Activated B cell treated with CpG ODN at 0.5 μM for 24 hours (primary cell): ENCODE data around the gene TECR. TPM values are rescaled to one million over a fixed set of nuclear protein-coding genes. Genes with fewer than 3 reads are reported as not detected.
A peak's percentile ranks its signal among the peaks of the same experiment; 100 is the strongest.

Experiments used
- ATAC-seq: fragments of 200-7000 bp; cut with Tn5 transposase; one replicate; pipeline ENCODE4 v1.10.0; 2021; ENCODE audit warnings: low read depth, mild to moderate bottlenecking, moderate library complexity
- CTCF ChIA-PET: fragments of 350-600 bp; sonication (Branson Sonifier 250); formaldehyde crosslinking; loops from one replicate; lab custom pipeline; 2021; ENCODE audit warnings: antibody characterized with exemption; lab: Charles Lee
- POLR2A ChIA-PET: fragments of 350-600 bp; sonication (Branson Sonifier 250); formaldehyde crosslinking; loops from one replicate; lab custom pipeline; 2021; ENCODE audit warnings: antibody characterized with exemption; lab: Charles Lee
- DNase-seq: peaks from one replicate; pipeline ENCODE4 v3.0.0; 2022
- H3K27ac Mint-ChIP-seq: one replicate; pipeline ENCODE4 v1.8.0; 2020; ENCODE audit warnings: mixed read lengths
- H3K27me3 Mint-ChIP-seq: one replicate; pipeline ENCODE4 v1.8.0; 2021; ENCODE audit warnings: mixed read lengths
- H3K36me3 Mint-ChIP-seq: one replicate; pipeline ENCODE4 v1.8.0; 2021; ENCODE audit warnings: low read depth, mixed read lengths
- H3K4me1 Mint-ChIP-seq: one replicate; pipeline ENCODE4 v1.8.0; 2021; ENCODE audit warnings: mixed read lengths
- H3K4me3 Mint-ChIP-seq: one replicate; pipeline ENCODE4 v1.8.0; 2020; ENCODE audit warnings: mild to moderate bottlenecking, mixed read lengths
- H3K9me3 Mint-ChIP-seq: one replicate; pipeline ENCODE4 v1.8.0; 2020; ENCODE audit warnings: mixed read lengths
- intact Hi-C: fragments of 100-400 bp; cut with micrococcal nuclease; formaldehyde crosslinking; loops from one replicate; pipeline ENCODE4 v1.15.1; 2024
- total RNA-seq: library from RNA; stranded (reverse); gene quantifications from 2 replicates; pipeline ENCODE4 v1.2.3, GENCODE V29; 2022
- TF ChIP-seq, protein P1 (sequence below): fragments of 200-600 bp; IDR thresholded peaks from one replicate; pipeline ENCODE4 v1.8.0; 2022; ENCODE audit warnings: antibody characterized with exemption, mild to moderate bottlenecking

TECR gene
- total RNA-seq, 1 donor from 2014 or later = 58.6 TPM

DNA sequence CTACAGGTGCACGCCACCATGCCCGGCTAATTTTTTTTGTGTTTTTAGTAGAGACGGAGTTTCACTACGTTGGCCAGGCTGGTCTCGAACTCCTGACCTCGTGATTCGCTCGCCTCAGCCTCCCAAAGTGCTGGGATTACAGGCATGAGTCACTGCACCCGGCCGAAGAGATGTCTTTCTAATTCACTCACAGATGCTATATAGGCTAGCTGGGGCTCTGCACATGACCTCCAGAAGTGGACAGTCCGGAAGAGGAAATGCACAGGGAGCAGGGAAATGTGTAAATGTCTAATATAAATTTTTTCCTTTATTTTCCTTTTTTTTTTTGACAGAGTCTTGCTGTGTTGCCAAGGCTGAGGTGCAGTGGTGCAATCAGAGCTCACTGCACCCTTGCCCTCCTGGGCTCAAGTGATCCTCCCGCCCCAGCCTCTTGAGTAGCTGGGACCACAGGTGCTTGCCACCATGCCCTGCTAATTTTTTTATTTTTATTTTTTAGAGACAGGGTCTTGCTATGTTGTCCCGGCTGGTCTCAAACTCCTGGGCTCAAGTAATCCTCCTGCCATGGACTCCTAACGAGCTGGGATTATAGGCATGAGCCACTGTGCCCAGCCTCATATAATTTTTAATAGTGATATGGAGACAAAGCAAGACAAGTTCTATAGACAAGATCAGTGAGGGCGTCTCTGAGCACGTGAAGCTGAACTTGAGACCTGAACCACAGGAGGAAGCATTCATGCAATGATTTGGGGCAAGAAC is 41.8 kb upstream of the TECR start:
- Mint-ChIP-seq H3K4me1 (peaks cover 2% of the 10 kb centered on the region), H3K9me3 (no peaks in the 10 kb centered on the region), H3K27me3 (no peaks in the 10 kb centered on the region), H3K27ac (no peak overlapping the region), H3K36me3 (peaks cover 12% of the 10 kb centered on the region), H3K4me3 (no peak overlapping the region)
- CTCF ChIA-PET = interaction anchor here (0.8 kb wide), 1 partner anchor 625 kb away, joined by 3 read pairs; no protein-coding TSS in a partner anchor
- POLR2A ChIA-PET = interaction anchor here (0.7 to 1.3 kb wide), 3 partner anchors 30 to 351 kb away, joined by 4 to 8 read pairs (median 7); partner anchors contain the start of gene ASF1B
- TF ChIP-seq, protein P1, sequence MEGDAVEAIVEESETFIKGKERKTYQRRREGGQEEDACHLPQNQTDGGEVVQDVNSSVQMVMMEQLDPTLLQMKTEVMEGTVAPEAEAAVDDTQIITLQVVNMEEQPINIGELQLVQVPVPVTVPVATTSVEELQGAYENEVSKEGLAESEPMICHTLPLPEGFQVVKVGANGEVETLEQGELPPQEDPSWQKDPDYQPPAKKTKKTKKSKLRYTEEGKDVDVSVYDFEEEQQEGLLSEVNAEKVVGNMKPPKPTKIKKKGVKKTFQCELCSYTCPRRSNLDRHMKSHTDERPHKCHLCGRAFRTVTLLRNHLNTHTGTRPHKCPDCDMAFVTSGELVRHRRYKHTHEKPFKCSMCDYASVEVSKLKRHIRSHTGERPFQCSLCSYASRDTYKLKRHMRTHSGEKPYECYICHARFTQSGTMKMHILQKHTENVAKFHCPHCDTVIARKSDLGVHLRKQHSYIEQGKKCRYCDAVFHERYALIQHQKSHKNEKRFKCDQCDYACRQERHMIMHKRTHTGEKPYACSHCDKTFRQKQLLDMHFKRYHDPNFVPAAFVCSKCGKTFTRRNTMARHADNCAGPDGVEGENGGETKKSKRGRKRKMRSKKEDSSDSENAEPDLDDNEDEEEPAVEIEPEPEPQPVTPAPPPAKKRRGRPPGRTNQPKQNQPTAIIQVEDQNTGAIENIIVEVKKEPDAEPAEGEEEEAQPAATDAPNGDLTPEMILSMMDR = no peak
- DNase-seq (no peak), ATAC-seq (no peak)
- intact Hi-C loops = no loop called here

DNA sequence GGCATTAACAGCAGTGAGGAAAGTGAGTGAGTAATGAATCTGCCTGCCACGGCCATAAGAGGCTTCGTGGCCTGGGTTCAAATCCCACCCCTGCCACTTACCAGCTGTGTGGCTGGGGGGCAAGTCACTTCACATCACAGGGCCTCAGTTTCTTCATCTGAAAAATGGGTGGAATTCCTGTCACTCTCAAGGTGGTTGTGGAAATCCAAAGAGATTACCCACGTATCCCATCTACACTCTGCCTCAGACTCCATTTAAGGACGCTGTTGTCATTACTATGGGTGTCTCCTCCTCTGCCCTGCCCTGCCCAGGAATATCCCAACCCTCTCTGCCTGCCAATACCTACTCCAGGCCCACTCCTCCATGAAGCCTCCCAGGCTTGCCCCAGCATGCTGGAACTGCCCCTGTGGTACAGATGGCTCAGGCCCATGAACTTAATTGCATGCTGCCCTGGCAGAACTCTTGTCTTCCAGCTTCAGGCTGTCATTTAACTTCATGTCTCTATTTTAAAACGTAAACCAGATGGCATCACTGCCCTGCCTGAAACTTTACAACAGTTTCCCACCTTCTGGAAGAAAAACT is 36.5 kb upstream of the TECR start:
- ATAC-seq (no peak), DNase-seq (no peak)
- TF ChIP-seq, protein P1 = no peak
- H3K9me3 Mint-ChIP-seq = no peaks in the 10 kb centered on the region
- H3K27ac Mint-ChIP-seq = no peak overlapping the region
- peaks cover 17% of the 10 kb centered on the region for H3K4me1 Mint-ChIP-seq
- ChIA-PET POLR2A (no interaction called here), CTCF (no interaction called here)
- intact Hi-C loops = no loop called here
- H3K27me3 Mint-ChIP-seq = no peaks in the 10 kb centered on the region
- H3K4me3 Mint-ChIP-seq = no peak overlapping the region
- H3K36me3 Mint-ChIP-seq = peaks cover 12% of the 10 kb centered on the region

DNA sequence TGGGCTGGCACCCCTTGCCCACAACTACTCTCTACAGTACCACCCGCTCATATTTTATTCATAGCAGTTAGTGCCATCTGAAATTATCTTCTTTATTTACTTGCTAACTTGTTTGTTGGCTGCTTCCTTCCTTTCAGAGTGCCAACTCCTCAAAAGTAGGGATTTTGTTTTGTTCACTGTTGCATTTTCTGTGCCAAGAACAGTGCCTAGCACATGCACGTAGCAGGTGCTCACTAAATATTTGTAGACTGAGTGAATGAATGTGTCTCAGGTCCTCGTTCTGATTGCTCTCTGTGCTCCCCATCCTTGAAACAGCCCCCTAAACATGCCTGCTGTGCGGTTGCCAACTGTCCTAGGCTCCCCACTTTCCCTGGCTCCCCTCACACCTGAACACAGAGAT is 35.0 kb upstream of the TECR start:
- TF ChIP-seq, protein P1 = no peak
- peak overlapping the region; percentile 33 for H3K4me3 Mint-ChIP-seq
- H3K36me3 Mint-ChIP-seq = peaks cover 8% of the 10 kb centered on the region
- peaks cover 17% of the 10 kb centered on the region for H3K4me1 Mint-ChIP-seq
- intact Hi-C loops = no loop called here
- no peaks in the 10 kb centered on the region for H3K27me3 Mint-ChIP-seq
- no peak for ATAC-seq
- CTCF ChIA-PET = no interaction called here
- peak overlapping the region; percentile 16 for H3K27ac Mint-ChIP-seq
- DNase-seq = no peak
- H3K9me3 Mint-ChIP-seq = no peaks in the 10 kb centered on the region
- POLR2A ChIA-PET = interaction anchor here (3.2 kb wide), 1 partner anchor 24 kb away, joined by 24 read pairs; the partner anchor contains the start of gene DNAJB1

DNA sequence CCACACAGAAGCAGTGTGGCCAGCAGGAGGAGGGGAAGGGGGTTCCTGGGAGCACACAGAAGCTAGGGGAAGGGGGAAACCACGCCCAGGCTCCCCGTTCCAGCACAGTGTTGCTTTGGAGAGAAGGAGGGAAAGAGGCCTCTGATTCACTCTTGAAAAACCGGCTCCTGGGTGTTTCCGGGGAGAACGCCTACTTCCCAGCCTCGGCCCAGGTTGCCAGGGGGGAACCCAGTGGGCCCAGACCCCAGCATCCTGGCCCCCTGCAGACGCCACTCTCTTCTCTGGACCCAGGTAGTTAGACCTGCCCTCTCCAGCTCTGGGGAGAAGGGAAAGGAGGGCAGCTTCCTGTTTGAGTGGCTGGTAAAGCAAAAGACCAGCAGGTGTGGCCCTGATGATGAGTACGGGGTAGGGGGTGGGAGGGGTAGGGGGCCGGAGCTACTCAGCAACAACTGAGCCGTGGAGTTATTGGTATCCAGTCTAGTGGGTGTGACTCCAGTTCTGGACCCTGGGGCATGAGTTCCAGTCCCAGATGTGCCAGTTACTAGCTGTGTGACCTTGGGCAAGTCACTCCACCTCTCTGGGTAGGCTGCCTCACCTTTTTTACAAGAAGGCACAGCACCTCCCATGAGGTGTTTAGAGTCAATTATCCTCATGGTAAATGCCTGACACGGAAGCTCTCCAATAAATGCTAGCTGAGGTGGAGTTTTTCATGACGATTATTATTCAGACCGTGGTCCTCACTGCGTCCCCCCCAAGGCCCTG is 34.3 kb upstream of the TECR start:
- CTCF ChIA-PET = no interaction called here
- DNase-seq (no peak), ATAC-seq (no peak)
- TF ChIP-seq, protein P1 = no peak
- intact Hi-C loops = no loop called here
- no peaks in the 10 kb centered on the region for H3K9me3 Mint-ChIP-seq
- H3K27me3 Mint-ChIP-seq = no peaks in the 10 kb centered on the region
- POLR2A ChIA-PET = interaction anchor here (1.7 to 3.2 kb wide), 2 partner anchors 16 to 23 kb away, joined by 5 to 24 read pairs; partner anchors contain the start of gene DNAJB1
- H3K4me3 Mint-ChIP-seq = peak overlapping the region; percentile 82
- H3K36me3 Mint-ChIP-seq = peaks cover 3% of the 10 kb centered on the region
- H3K4me1 Mint-ChIP-seq = peaks cover 17% of the 10 kb centered on the region
- peak overlapping the region; percentile 42 for H3K27ac Mint-ChIP-seq
